ENCODE data around the gene NPC1L1.

Gene NPC1L1, protein sequence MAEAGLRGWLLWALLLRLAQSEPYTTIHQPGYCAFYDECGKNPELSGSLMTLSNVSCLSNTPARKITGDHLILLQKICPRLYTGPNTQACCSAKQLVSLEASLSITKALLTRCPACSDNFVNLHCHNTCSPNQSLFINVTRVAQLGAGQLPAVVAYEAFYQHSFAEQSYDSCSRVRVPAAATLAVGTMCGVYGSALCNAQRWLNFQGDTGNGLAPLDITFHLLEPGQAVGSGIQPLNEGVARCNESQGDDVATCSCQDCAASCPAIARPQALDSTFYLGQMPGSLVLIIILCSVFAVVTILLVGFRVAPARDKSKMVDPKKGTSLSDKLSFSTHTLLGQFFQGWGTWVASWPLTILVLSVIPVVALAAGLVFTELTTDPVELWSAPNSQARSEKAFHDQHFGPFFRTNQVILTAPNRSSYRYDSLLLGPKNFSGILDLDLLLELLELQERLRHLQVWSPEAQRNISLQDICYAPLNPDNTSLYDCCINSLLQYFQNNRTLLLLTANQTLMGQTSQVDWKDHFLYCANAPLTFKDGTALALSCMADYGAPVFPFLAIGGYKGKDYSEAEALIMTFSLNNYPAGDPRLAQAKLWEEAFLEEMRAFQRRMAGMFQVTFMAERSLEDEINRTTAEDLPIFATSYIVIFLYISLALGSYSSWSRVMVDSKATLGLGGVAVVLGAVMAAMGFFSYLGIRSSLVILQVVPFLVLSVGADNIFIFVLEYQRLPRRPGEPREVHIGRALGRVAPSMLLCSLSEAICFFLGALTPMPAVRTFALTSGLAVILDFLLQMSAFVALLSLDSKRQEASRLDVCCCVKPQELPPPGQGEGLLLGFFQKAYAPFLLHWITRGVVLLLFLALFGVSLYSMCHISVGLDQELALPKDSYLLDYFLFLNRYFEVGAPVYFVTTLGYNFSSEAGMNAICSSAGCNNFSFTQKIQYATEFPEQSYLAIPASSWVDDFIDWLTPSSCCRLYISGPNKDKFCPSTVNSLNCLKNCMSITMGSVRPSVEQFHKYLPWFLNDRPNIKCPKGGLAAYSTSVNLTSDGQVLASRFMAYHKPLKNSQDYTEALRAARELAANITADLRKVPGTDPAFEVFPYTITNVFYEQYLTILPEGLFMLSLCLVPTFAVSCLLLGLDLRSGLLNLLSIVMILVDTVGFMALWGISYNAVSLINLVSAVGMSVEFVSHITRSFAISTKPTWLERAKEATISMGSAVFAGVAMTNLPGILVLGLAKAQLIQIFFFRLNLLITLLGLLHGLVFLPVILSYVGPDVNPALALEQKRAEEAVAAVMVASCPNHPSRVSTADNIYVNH (N-terminal part only)

DNA sequence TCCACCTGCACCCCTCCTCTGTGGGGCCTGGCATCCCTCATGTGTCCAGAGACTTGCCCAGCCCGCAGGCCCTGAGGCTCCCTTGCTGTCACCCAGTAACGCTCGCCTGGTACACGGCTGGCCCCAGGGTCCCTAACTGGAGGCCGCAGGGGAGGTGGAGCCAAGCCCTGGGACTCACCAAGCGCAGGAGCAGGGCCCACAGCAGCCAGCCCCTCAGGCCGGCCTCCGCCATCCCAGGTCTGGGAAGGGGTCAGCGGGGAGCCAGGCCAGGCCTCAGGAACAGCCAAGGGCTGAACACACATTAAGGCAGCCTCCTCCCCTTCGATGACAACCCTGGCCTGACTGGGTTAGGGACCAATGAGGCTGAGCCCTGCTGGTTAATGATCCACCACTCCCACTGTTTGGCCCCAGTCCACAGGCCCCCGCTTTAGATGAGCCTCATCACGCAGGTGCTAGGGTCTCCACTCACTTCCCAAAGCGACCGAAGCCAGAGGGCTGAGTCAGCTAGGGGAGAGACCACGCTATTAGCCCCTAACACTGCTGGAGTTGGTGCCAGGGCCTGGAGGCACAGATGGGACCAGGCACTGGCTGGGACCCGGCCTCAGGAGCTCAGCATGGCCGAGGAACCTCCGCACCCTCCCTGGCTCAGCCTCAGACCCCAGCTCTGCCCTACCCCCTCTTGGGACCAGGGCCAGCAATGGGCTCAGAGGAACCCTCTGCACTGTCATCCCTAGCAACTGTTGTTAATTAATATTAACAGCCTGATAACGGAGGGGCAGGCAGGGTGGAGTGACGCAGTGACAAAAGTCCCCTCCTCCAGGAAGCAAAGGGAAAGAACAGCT is at the start of gene NPC1L1:
NPC1L1 (minus strand) TSS at position 303 of the 842 bp plus-strand sequence; CDS start at position 232, 71 bp downstream.
- DNase-seq (ENCODE audit: low spot score) = no peak

DNA sequence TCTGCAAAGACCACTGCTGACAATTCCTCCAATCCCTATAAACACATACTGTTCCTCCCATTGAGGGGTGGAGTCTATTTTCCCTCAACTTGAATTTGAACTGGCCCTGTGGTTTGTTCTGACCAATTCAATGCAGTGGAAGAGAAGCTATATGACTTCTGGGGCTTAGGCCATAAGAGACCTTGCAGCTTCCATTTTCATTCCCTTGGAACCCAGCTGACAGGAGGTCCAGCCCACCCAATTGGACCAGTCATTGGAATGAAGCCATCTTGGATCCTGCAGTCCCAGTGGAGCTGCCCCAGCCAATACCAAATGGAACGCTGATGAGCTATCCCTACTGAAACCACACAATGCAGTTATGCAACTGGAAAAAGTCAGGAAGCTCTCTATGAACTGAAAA is 49.8 kb upstream of the NPC1L1 start:
- DNase-seq (ENCODE audit: low spot score) = no peak
- TF ChIP-seq, protein P1, sequence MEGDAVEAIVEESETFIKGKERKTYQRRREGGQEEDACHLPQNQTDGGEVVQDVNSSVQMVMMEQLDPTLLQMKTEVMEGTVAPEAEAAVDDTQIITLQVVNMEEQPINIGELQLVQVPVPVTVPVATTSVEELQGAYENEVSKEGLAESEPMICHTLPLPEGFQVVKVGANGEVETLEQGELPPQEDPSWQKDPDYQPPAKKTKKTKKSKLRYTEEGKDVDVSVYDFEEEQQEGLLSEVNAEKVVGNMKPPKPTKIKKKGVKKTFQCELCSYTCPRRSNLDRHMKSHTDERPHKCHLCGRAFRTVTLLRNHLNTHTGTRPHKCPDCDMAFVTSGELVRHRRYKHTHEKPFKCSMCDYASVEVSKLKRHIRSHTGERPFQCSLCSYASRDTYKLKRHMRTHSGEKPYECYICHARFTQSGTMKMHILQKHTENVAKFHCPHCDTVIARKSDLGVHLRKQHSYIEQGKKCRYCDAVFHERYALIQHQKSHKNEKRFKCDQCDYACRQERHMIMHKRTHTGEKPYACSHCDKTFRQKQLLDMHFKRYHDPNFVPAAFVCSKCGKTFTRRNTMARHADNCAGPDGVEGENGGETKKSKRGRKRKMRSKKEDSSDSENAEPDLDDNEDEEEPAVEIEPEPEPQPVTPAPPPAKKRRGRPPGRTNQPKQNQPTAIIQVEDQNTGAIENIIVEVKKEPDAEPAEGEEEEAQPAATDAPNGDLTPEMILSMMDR (IDR thresholded peaks at IDR 0.05; ENCODE audit: extremely low read depth, missing control alignments) = no peak

More for the DNA sequence above, at the start of gene NPC1L1:
- TF ChIP-seq, protein P1 (IDR thresholded peaks at IDR 0.05; ENCODE audit: extremely low read depth, missing control alignments) = no peak

DNA sequence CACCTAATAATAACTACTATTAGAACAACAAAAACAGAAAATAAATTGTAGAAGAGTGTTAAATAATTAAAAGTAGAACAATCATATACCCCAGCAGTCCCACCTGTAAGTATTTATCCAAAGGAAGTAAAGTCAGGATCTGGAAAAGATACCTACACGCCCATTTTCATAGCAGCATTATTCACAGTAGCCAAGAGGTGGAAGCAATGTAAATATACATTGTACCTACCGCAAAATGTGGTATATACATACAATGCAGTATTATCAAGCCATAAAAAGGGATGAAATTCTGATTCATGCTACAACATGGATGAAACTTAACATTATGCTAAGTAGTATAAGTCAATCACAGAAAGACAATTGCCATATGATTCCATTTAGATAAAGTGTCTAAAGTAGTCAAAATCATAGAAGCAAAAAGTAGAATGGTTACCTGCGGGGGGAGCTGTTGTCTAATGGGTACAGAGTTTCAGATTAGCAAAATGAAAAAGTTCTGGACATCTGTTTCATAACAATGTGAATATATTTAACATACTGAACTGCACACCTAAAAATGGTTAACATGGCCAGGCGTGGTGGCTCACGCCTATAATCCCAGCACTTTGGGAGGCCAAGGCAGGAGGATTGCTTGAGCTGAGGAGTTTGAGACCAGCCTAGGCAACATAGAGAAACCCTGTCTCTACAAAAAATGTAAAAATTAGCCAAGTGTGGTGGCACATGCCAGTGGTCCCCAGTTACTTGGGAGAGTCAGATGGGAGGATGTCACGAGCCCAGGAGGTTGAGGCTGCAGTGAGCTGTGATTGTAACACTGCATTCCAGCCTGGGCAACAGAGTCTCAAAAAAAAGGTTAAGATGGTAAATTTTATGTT is 46.9 kb upstream of the NPC1L1 start:
- TF ChIP-seq, protein P1 (IDR thresholded peaks at IDR 0.05; ENCODE audit: extremely low read depth, missing control alignments) = peak; percentile 56
- DNase-seq (ENCODE audit: low spot score) = peak; percentile 22

DNA sequence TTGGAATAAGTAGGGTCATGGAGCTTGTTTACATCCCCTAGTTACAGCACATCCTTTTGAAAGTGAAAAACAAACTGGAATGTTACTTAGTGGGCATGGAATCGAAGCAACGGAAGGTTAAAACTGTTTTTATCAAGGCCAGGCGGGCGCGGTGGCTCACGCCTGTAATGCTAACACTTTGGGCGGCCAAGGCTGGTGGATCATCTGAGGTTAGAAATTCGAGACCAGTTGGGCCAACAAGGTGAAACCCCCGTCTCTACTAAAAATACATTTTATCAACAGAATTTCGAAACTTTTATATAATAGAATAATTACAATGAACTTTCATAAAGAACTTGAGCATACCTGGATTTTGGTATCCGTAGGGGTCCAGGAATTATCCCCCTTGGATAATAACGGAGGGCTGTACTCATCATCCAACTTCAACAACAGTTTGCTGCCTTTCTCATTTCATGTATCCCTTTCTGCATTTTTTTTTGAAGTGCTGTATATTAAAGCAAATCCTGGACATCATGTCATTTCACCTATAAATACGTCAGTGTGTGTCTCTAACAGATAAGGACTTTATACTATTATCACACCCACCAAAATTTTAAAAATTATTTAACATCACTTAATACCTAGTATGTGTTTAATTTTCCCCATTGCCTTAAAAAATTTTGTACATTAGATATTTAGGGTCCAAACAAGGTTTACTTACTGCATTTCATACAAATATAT is 42.2 kb upstream of the NPC1L1 start:
- TF ChIP-seq, protein P1 (IDR thresholded peaks at IDR 0.05; ENCODE audit: extremely low read depth, missing control alignments) = no peak
- DNase-seq (ENCODE audit: low spot score) = no peak

DNA sequence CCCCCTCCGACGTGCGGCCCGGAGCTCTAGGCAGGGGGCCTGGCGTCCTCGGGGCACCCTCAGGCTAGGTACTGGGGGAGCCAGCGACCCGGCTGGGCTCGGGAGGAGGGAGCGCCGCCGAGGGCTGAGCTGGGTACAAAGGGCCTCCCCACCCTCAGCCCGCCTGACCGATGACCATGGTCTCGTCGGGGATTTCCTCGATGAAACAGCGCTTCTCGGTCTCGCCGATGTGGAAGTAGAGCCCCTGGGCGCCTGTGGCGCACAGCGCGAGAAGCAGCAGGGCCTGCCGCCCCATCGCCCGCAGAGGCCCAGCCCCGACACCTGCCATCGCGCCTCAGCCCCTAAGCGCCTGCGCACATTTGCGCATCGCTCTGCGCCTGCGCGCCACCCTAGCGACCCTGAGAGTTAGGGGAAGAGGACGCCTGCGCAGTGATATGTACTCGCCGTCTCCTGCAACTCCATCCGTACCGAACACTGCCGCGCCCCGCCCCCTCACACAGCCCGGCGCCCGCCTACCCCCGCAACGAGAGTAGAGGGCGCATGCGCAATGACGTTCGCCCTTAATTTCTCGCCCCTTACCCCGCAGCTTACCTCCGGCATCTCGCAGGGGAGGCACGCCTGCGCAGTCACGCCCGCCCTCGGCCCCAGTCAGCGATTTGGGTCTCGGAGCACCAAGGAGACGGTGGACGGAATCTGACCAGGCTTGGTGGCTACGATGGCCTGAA is 40.9 kb upstream of the NPC1L1 start, which contains the start of gene TMED4:
TMED4 (minus strand) TSS at position 353 of the 725 bp plus-strand sequence; CDS start at position 328, 25 bp downstream.
- DNase-seq (ENCODE audit: low spot score) = peak; percentile 98
- TF ChIP-seq, protein P1 (IDR thresholded peaks at IDR 0.05; ENCODE audit: extremely low read depth, missing control alignments) = no peak

Data from GM20000 (cell line).